DND-41 (cell line): ENCODE measurements around the gene TCF4.

Experiments used
- ATAC-seq: fragments of 200-7000 bp; cut with Tn5 transposase; 3 replicates; pipeline ENCODE4 v1.9.1; 2021; ENCODE audit warnings: low read depth; ENCODE audit not compliant: insufficient read depth
- DNase-seq: peaks from one replicate; pipeline ENCODE4 v3.0.0-alpha.2; 2020
- H2AFZ ChIP-seq: 2 replicates; pipeline ENCODE4 v1.6.0; 2012; ENCODE audit warnings: low read depth, low read length
- H3K27ac ChIP-seq: 2 replicates; pipeline ENCODE4 v1.5.1; 2012; ENCODE audit warnings: low read length, inconsistent platforms
- H3K27me3 ChIP-seq: fragments of 200-600 bp; sonication (generic); 2 replicates; pipeline ENCODE4 v1.6.0; 2012; ENCODE audit warnings: low read length, mild to moderate bottlenecking, inconsistent platforms; ENCODE audit not compliant: insufficient read depth, poor library complexity
- H3K36me3 ChIP-seq: 2 replicates; pipeline ENCODE4 v1.5.1; 2012; ENCODE audit warnings: low read length, inconsistent platforms; ENCODE audit not compliant: insufficient read depth
- H3K4me1 ChIP-seq: 2 replicates; pipeline ENCODE4 v1.5.1; 2012; ENCODE audit warnings: mild to moderate bottlenecking, low read length; ENCODE audit not compliant: insufficient read depth
- H3K4me2 ChIP-seq: 2 replicates; pipeline ENCODE4 v1.6.0; 2012; ENCODE audit warnings: mild to moderate bottlenecking, moderate library complexity, low read length, inconsistent platforms; ENCODE audit not compliant: insufficient read depth
- H3K4me3 ChIP-seq, 2 experiments: fragments of 200-600 bp in 1 of 2; shearing (Covaris generic) in 1 of 2; 2 replicates each; pipeline ENCODE4 v1.5.1; 2012 to 2016; ENCODE audit warnings: inconsistent platforms in 2 of 2, low read length in 2 of 2, mild to moderate bottlenecking in 2 of 2, low read depth in 1 of 2, moderate library complexity in 1 of 2
- H3K79me2 ChIP-seq: 2 replicates; pipeline ENCODE4 v1.6.0; 2012; ENCODE audit warnings: low read length, inconsistent platforms; ENCODE audit not compliant: insufficient read depth
- H3K9ac ChIP-seq: 2 replicates; pipeline ENCODE4 v1.6.0; 2012; ENCODE audit warnings: low read depth, mild to moderate bottlenecking, inconsistent platforms, low read length, moderate library complexity
- H3K9me3 ChIP-seq: 2 replicates; pipeline ENCODE4 v1.5.1; 2012; ENCODE audit warnings: low read length, moderate library complexity, mild to moderate bottlenecking, inconsistent platforms; ENCODE audit not compliant: insufficient read depth, severe bottlenecking
- H4K20me1 ChIP-seq: 2 replicates; pipeline ENCODE4 v1.6.0; 2012; ENCODE audit warnings: low read length; ENCODE audit not compliant: insufficient read depth
- EZH2 ChIP-seq: IDR thresholded peaks from 3 replicates; pipeline ENCODE4 v1.6.1; 2012; ENCODE audit warnings: borderline replicate concordance, low read depth, mild to moderate bottlenecking, moderate library complexity, low read length, inconsistent platforms; ENCODE audit not compliant: severe bottlenecking
- TF ChIP-seq, protein P1 (sequence below): IDR thresholded peaks from 2 replicates; pipeline ENCODE4 v1.5.1; 2012; ENCODE audit warnings: borderline replicate concordance, low read length, moderate library complexity, mild to moderate bottlenecking; ENCODE audit not compliant: poor library complexity, severe bottlenecking; ENCODE audit errors: extremely low read depth

TCF4 gene

DNA sequence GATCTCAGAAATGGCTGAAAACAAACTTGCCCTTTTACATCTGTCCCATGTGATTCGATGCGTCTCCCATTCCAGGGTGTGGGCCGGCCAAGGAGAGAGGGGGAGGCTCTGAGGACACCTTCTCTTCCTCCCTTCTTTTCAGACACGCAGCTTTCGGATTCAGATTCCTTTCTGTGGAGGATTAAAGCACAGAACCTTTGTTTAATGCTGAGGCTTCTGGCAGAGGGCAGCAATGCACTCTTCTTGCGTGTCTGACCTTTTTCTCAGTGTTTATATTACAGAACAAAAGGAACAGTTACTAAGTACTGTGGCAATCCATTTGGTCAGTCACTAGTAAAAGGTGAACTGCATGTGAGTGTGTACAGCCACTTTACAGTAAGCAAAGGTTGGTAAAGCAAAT lies 359.8 kb downstream of the TCF4 start:
- H3K9ac ChIP-seq, result no peak overlapping the region
- TF ChIP-seq, protein P1, sequence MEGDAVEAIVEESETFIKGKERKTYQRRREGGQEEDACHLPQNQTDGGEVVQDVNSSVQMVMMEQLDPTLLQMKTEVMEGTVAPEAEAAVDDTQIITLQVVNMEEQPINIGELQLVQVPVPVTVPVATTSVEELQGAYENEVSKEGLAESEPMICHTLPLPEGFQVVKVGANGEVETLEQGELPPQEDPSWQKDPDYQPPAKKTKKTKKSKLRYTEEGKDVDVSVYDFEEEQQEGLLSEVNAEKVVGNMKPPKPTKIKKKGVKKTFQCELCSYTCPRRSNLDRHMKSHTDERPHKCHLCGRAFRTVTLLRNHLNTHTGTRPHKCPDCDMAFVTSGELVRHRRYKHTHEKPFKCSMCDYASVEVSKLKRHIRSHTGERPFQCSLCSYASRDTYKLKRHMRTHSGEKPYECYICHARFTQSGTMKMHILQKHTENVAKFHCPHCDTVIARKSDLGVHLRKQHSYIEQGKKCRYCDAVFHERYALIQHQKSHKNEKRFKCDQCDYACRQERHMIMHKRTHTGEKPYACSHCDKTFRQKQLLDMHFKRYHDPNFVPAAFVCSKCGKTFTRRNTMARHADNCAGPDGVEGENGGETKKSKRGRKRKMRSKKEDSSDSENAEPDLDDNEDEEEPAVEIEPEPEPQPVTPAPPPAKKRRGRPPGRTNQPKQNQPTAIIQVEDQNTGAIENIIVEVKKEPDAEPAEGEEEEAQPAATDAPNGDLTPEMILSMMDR, result no peak
- TF ChIP-seq EZH2, result no peak
- no peaks in the 10 kb centered on the region for H3K4me1 ChIP-seq
- H3K27ac ChIP-seq, result no peak overlapping the region
- ATAC-seq (no peak), DNase-seq (no peak)
- H3K79me2 ChIP-seq, result no peaks in the 10 kb centered on the region
- H3K9me3 ChIP-seq, result no peaks in the 10 kb centered on the region
- H3K27me3 ChIP-seq, result no peaks in the 10 kb centered on the region
- no peak overlapping the region for H2AFZ ChIP-seq
- H3K36me3 ChIP-seq, result peaks cover 22% of the 10 kb centered on the region
- H4K20me1 ChIP-seq, result no peaks in the 10 kb centered on the region
- H3K4me2 ChIP-seq, result no peak overlapping the region
- H3K4me3 ChIP-seq, result no peak overlapping the region

DNA sequence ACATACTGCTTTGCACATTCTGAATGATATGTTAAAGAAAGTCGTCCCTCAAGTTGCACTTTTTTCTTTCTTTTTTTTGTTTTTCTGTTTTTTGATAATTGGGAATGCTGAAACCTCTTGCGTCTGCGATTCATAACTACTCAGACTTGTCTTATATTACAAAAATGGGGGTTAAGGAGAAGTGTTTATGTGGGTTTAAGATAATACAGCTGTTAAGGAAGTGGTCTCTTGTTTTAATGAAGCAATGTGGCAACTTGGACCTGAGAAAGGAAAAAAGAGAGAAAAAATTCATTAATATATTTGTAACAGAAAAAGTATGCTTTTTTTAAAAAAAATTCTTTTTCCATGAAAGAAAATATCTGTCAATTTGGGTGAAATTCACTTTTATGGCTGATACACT lies 360.2 kb downstream of the TCF4 start:
- Histone ChIP-seq H3K4me2 (no peak overlapping the region), H3K4me1 (no peaks in the 10 kb centered on the region), H3K4me3 (no peak overlapping the region), H3K9ac (no peak overlapping the region), H3K27me3 (no peaks in the 10 kb centered on the region), H4K20me1 (no peaks in the 10 kb centered on the region), H3K9me3 (no peaks in the 10 kb centered on the region), H3K36me3 (peaks cover 22% of the 10 kb centered on the region), H3K79me2 (no peaks in the 10 kb centered on the region), H2AFZ (no peak overlapping the region), H3K27ac (no peak overlapping the region)
- ATAC-seq (no peak), DNase-seq (no peak)
- TF ChIP-seq EZH2, result no peak
- TF ChIP-seq, protein P1, result no peak

DNA sequence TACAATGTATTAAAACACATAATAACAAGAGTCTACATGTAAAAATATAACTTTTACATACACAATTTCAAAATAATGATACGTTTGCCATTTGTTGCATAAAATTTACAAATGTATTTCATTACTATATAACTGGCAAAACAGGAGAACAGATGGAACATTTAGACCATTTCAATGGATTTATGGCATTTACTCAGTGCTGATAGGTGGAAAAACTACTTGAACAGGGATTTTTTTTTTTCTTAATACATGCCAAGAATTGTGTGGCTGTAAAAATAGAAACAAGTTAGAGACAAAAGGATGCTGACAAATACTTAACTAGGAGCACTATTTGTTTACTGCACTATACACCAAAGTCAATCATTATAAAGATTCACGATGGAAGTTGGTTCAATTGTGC lies 361.9 kb downstream of the TCF4 start:
- ATAC-seq (no peak), DNase-seq (no peak)
- Histone ChIP-seq H3K79me2 (no peaks in the 10 kb centered on the region), H3K27ac (no peak overlapping the region), H3K9me3 (no peaks in the 10 kb centered on the region), H3K4me1 (no peaks in the 10 kb centered on the region), H3K9ac (no peak overlapping the region), H4K20me1 (no peaks in the 10 kb centered on the region), H3K36me3 (peaks cover 16% of the 10 kb centered on the region), H3K4me2 (no peak overlapping the region), H3K27me3 (no peaks in the 10 kb centered on the region), H3K4me3 (no peak overlapping the region), H2AFZ (no peak overlapping the region)
- TF ChIP-seq, protein P1, result no peak
- TF ChIP-seq EZH2, result no peak

DNA sequence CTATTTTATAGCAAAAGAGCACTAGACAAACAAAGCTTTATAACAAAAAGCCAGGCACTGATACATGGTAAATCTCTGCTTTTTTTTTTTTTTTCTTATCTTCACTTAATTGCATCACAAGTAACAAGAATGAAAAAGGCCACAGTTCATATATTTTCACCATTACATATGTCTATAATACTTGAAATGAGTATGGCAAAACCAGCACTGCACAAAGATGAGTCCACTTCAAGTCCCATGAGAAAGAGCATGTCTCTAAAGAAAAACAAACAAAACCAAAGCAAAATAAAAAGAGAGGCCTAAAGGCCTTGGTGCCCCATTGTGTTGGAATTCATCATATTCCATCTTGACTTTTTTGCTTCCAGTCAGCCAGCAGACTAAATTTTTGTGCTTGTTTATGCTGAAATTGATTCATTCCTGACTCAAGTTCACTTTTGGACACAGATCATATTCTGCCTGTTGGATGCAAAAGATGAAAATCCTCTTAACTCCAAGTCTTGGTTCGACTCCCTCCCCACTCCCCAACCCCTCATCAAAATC lies 363.8 kb downstream of the TCF4 start:
- peaks cover 11% of the 10 kb centered on the region for H3K36me3 ChIP-seq
- TF ChIP-seq EZH2, result no peak
- TF ChIP-seq, protein P1, result no peak
- no peak for ATAC-seq

More for the DNA sequence above, 363.8 kb downstream of the TCF4 start:
- no peak for DNase-seq
- Histone ChIP-seq H3K4me2 (no peak overlapping the region), H3K27me3 (no peaks in the 10 kb centered on the region), H3K27ac (no peak overlapping the region), H2AFZ (no peak overlapping the region), H3K9ac (no peak overlapping the region), H4K20me1 (no peaks in the 10 kb centered on the region), H3K79me2 (no peaks in the 10 kb centered on the region), H3K4me3 (no peak overlapping the region), H3K4me1 (no peaks in the 10 kb centered on the region), H3K9me3 (no peaks in the 10 kb centered on the region)
